ENCODE data around the gene FBXO42. TPM values are rescaled to one million over a fixed set of nuclear protein-coding genes. Genes with fewer than 3 reads are reported as not detected.

Gene FBXO42
- total and polyA plus RNA-seq, 2 of the 8 experiments (the other 6 are each of a cell fraction or from before 2014, with no cell fraction given), result 15.1 to 17.0 TPM

DNA sequence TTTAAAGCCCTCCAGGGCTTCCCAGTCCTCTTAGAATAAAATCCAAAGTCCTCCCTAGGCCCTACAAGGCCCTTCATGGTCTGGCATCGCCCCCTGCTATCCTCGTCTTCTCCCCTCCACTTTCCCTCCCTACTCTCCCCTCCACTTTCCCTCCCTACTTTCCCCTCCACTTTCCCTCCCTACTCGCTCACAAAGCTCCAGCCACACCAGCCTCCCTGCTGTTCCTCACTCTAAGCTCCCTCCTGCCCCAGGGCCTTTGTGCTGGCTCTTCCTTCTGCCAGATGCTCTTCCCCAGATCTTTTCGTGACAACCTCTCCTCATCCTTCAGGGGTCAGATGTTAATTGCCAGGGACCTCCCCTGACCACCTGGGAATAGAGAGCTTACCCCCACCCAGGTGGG is 152.6 kb downstream of the FBXO42 start (continued):
- TF ChIP-seq KDM4A (IDR thresholded peaks at IDR 0.05; ENCODE audit: low read depth, low read length, severe bottlenecking), result no peak
